Measurements from ENCODE around the gene CHRNA3.

CHRNA3 gene

DNA sequence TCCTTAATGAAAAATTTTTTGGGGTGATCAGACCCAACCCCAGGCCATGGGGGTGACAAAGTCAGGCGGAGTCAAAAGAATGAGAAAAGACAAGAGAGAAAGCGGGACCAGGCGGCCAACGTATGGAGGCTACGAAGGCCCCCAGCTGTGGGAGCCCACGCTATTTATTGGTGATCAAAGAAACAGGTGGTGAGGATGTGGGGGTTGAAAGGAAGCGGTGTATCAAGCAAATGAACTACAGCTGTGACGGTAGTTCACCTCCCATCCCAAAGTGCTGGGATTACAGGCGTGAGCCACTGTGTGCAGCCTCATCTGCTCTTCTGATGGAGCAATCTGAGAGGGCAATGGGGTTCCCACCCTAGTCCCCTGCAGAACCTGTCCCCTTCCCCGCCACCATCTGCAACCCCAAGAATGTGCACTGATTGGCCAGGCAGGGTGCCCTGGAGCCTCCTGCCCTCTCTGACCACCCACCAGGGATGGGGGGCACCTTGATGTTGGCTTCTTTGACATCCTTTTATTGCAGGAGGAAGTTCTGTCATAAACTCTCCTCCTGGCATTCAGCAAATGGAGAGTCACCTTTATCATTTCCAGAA is 1.1 kb upstream of the CHRNA3 start:
- no peaks in the 10 kb centered on the region for H3K4me1 ChIP-seq (ENCODE audit: low read length)
- peaks cover under 1% of the 10 kb centered on the region; the same call in 1 of the 2 replicates for H3K27me3 ChIP-seq (ENCODE audit: low read depth, low read length)
- no peak overlapping the region for H3K4me3 ChIP-seq (ENCODE audit: low read length)
- TF ChIP-seq, protein P1, sequence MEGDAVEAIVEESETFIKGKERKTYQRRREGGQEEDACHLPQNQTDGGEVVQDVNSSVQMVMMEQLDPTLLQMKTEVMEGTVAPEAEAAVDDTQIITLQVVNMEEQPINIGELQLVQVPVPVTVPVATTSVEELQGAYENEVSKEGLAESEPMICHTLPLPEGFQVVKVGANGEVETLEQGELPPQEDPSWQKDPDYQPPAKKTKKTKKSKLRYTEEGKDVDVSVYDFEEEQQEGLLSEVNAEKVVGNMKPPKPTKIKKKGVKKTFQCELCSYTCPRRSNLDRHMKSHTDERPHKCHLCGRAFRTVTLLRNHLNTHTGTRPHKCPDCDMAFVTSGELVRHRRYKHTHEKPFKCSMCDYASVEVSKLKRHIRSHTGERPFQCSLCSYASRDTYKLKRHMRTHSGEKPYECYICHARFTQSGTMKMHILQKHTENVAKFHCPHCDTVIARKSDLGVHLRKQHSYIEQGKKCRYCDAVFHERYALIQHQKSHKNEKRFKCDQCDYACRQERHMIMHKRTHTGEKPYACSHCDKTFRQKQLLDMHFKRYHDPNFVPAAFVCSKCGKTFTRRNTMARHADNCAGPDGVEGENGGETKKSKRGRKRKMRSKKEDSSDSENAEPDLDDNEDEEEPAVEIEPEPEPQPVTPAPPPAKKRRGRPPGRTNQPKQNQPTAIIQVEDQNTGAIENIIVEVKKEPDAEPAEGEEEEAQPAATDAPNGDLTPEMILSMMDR (IDR thresholded peaks at IDR 0.05; ENCODE audit: low read depth, low read length): no peak
- TF ChIP-seq EZH2phosphoT487 (IDR thresholded peaks at IDR 0.05; ENCODE audit: low read depth): no peak
- no peaks in the 10 kb centered on the region for H3K36me3 ChIP-seq (replicated peaks; ENCODE audit: low read depth, low read length)
- H3K9me3 ChIP-seq (ENCODE audit: insufficient read depth, low read length): no peaks in the 10 kb centered on the region
- no peak overlapping the region for H2AFZ ChIP-seq (ENCODE audit: low read depth, low read length)
- H3K9ac ChIP-seq (ENCODE audit: low read length): no peak overlapping the region
- no peaks in the 10 kb centered on the region for H4K20me1 ChIP-seq (ENCODE audit: insufficient read depth, low read length)
- no peak overlapping the region for H3K27ac ChIP-seq (ENCODE audit: low read length)
- no peak overlapping the region for H3K4me2 ChIP-seq (ENCODE audit: low read length)
- H3K79me2 ChIP-seq (ENCODE audit: low read length): no peaks in the 10 kb centered on the region

DNA sequence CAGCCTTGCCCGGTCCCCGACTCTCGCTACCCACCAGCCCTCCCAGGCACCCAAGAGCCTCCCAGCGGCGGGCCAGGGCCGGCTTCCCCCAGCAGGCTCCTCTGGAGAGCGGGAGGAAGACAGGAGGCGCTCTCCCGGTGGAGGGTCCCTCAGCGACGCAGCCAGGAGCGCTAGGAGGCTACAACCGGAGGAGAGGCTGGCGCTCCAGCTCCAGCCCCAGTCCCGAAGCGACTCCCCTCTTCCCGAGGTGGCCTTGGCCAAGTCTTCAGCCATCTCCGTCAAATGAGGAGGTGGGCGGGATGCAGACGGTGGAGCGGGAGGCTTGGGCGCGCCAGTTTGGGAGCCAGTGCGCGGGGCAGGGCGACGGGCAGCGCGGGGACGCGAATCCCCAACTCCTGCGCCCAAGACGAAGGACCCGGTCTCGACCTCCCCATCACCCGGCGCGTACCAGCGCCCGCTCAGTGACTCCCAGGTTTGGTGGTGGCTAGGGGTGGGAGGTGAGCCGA is 722 bp downstream of the CHRNA3 start:
- Histone ChIP-seq H3K4me2 (ENCODE audit: low read length) (no peak overlapping the region), H2AFZ (ENCODE audit: low read depth, low read length) (no peak overlapping the region), H3K36me3 (replicated peaks; ENCODE audit: low read depth, low read length) (no peaks in the 10 kb centered on the region), H4K20me1 (ENCODE audit: insufficient read depth, low read length) (no peaks in the 10 kb centered on the region), H3K9me3 (ENCODE audit: insufficient read depth, low read length) (no peaks in the 10 kb centered on the region), H3K4me1 (ENCODE audit: low read length) (no peaks in the 10 kb centered on the region), H3K4me3 (ENCODE audit: low read length) (no peak overlapping the region), H3K27ac (ENCODE audit: low read length) (no peak overlapping the region), H3K27me3 (ENCODE audit: low read depth, low read length) (no peaks in the 10 kb centered on the region), H3K9ac (ENCODE audit: low read length) (no peak overlapping the region), H3K79me2 (ENCODE audit: low read length) (no peaks in the 10 kb centered on the region)
- TF ChIP-seq, protein P1 (IDR thresholded peaks at IDR 0.05; ENCODE audit: low read depth, low read length): no peak
- TF ChIP-seq EZH2phosphoT487 (IDR thresholded peaks at IDR 0.05; ENCODE audit: low read depth): no peak

GRCh38 chr15:78619022-78619950 is 1.5 kb downstream of the CHRNA3 start:
- no peaks in the 10 kb centered on the region for H3K4me1 ChIP-seq (ENCODE audit: low read length)
- H3K27me3 ChIP-seq (ENCODE audit: low read depth, low read length): no peaks in the 10 kb centered on the region
- no peaks in the 10 kb centered on the region for H3K36me3 ChIP-seq (replicated peaks; ENCODE audit: low read depth, low read length)
- no peaks in the 10 kb centered on the region for H3K9me3 ChIP-seq (ENCODE audit: insufficient read depth, low read length)
- H3K79me2 ChIP-seq (ENCODE audit: low read length): no peaks in the 10 kb centered on the region
- H4K20me1 ChIP-seq (ENCODE audit: insufficient read depth, low read length): no peaks in the 10 kb centered on the region
- no peak for TF ChIP-seq EZH2phosphoT487 (IDR thresholded peaks at IDR 0.05; ENCODE audit: low read depth)
- TF ChIP-seq, protein P1 (IDR thresholded peaks at IDR 0.05; ENCODE audit: low read depth, low read length): no peak
- no peak overlapping the region for H3K4me2 ChIP-seq (ENCODE audit: low read length)
- H3K9ac ChIP-seq (ENCODE audit: low read length): no peak overlapping the region
- H2AFZ ChIP-seq (ENCODE audit: low read depth, low read length): no peak overlapping the region
- no peak overlapping the region for H3K4me3 ChIP-seq (ENCODE audit: low read length)
- H3K27ac ChIP-seq (ENCODE audit: low read length): no peak overlapping the region

DNA sequence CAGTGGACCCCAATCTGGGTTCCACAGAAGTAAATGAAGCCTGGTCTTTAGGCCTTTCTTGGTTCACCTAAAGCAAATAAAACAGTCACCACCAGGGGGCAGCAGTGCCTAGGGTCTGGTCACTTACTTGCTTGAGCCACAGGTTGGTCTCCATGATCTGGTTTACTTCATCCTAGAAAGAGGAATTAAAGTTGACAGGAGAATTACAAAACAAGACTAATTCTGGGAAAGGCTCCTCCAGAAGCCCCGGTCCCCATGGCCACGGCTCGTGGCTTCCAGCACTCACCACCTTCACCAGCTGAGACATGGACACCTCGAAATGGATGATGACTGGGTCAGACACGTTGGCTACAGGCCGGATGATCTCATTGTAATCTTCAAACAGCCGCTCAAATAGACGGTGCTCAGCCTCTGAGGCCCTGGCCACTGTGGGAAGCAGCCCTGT is 2.3 kb downstream of the CHRNA3 start:
- Histone ChIP-seq H2AFZ (ENCODE audit: low read depth, low read length) (peak overlapping the region; percentile 40; the same call in 1 of the 2 replicates), H3K36me3 (replicated peaks; ENCODE audit: low read depth, low read length) (no peaks in the 10 kb centered on the region), H3K79me2 (ENCODE audit: low read length) (no peaks in the 10 kb centered on the region), H4K20me1 (ENCODE audit: insufficient read depth, low read length) (no peaks in the 10 kb centered on the region), H3K27ac (ENCODE audit: low read length) (no peak overlapping the region), H3K9me3 (ENCODE audit: insufficient read depth, low read length) (no peaks in the 10 kb centered on the region), H3K4me1 (ENCODE audit: low read length) (no peaks in the 10 kb centered on the region), H3K4me2 (ENCODE audit: low read length) (no peak overlapping the region; the same call in 1 of the 2 replicates), H3K4me3 (ENCODE audit: low read length) (no peak overlapping the region), H3K27me3 (ENCODE audit: low read depth, low read length) (no peaks in the 10 kb centered on the region), H3K9ac (ENCODE audit: low read length) (no peak overlapping the region)
- TF ChIP-seq, protein P1 (IDR thresholded peaks at IDR 0.05; ENCODE audit: low read depth, low read length): peak; percentile 96
- no peak for TF ChIP-seq EZH2phosphoT487 (IDR thresholded peaks at IDR 0.05; ENCODE audit: low read depth)

Measured in OCI-LY3 (cell line).